HG03175 (cell line): ENCODE data around the gene MRPS33.
"Not testable (repeated sequence)": the region's sequence is repeated elsewhere in the genome, so short reads cannot be mapped to it uniquely, and the experiment has no call there.

Experiments used
- ATAC-seq: cut with Tn5 transposase; IDR thresholded peaks from one replicate; pipeline ENCODE4 v1.9.1; 2021; ENCODE audit warnings: mild to moderate bottlenecking, moderate library complexity; ENCODE audit not compliant: unreplicated experiment

MRPS33 gene

DNA sequence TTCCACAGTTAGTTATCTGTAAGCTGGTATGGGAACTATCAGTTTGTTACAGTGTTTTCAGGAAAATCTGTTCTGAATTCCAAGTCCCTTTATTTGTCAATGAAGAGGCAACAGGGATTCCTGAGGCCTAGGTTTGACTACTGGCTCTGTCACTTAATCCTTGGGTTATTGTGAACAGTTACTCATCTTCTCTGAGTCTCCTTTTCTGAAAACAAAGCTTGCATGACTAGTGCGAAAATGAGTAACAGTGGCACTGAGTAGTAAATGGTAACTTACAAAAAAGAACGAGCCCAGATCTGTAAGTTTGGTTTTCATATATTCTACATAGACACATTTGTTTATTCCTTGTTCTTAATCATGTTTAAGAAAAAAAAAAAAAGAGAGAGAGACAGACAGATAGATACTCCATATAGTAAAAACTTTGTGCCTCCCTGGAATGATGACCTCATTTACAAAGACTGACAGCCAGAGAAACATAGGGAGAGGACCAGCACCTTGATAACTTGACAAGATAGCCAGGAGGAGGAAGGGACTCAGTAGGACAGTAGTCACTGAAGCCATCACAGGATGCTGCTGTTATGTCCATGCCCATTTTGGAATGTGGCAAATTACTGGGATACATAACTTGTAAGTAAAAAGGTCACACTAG lies 1.9 kb downstream of the MRPS33 start:
- no peak for ATAC-seq

DNA sequence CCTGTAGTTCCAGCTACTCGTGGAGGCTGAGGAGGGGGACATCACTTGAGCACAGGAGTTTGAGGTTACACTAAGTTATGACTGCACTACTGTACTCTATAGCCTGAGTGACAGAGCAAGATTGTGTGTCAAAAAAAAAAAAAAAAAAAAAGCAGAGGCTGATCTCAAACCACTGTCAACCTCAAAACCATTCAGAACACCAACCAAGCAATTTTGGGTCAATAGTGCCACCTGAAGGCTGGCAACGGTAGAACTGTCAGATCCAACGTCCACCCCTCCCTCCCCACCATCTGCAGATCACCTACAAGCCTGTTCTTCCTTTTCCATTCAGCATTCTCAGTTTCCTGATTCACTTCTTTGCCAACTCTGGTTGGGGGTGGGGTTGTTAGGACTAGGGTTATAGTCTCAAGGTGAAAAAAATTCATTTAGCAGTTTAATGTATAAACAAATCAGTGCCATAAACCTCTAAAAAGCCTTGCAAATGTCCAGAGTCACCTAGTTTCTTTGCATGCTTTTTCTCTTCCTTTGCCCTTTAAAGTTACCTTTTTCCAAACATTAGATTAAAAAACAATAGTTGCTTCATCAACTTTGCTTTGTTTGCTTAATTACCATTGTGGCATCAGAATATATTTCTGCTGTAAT lies 2.6 kb downstream of the MRPS33 start:
- peak; percentile 32 for ATAC-seq

DNA sequence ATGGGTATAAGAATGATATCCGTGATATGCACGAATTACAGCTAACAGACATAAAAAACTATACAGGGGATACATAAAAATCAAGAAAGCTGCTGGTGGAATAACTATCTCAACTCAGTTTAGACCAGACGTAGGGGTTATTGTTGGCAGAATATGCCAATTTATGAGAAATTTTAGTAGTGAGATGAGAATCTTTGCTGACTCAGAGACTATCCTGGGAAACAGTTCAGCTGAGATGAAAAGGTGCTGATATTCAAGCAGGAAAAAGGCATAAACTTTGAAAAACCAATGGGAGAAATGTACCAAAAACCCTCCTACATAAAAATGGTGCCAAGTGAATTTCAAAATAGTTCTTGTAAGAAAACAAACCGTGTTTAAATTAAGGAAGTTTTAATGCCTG lies 3.3 kb downstream of the MRPS33 start:
- ATAC-seq: no peak

DNA sequence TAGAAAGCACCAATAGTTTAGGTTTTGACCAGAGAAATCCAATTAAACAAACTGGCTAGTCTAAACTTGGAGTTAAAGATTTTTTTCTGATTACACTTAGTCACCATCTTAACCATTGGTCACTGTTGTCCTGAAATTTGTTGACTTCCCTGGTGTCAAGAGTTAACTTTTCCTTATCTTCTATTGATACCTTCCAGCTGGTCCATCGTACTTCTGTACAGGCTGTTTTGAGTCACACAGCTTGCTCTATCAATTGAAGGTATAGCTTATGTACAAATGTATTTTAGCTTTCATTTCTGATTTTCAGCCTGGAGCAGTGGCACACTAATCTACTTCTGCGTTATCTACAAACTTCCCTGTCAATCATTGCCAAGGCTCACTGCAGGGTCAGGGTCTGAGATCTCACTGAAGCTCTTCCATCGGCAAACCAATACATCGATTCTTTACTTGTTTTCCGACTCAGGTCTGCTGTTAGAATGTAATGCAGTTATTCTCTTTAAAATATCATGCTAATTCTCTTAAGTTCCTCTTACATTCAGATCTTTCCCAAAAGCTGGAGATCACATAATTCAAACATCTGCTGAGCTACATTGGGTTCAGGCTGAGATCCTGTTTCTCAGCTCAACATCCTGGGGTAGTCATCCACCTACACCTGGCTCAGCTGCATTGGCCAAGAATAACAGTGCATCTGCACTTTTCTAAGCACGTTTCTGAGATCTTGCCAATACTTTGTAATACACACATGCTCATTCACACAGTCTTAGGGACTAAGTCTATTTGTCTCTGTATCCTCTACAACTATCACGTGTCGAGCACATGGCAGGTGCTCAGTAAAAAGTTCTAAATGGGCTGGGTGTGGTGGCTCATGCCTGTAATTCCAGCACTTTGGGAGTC lies 11.3 kb downstream of the MRPS33 start:
- ATAC-seq: no peak

DNA sequence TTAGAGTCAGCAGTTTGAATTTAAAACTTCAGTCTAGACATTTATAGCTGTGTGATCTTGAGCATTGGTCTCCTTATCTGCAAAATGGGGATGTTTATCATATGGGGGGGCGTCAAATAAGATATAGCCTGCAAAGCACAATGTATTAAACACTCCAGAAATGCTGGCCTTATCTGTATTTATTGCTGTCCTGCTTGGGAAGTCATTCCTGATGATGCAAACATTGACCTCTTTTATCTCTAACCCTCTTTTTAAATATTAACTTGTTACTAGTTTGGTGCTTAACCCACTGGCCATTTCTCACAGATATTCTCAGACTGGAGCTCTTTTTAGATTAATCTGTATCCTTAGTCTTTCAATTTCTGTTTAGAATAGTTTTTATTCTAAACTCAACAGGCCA lies 13.2 kb downstream of the MRPS33 start:
- ATAC-seq: no peak

DNA sequence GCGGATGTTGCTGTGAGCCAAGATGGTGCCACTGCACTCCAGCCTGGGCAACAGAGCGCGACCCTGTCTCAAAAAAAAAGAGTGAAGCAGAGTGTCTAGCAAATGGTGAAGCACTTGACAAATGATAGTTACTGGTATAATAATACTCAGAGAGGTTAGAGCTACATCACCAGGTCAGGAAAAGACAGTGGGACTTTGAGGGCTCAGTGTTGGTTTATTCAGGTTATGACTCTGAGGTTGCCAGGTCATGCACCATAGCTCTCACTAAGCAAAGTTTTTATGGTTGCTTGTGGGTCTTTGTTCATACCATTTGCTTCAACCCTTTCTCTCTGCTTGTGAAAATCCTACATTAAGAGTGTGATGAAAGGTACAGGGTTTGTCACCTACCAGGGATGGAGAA lies 13.6 kb downstream of the MRPS33 start:
- peak; percentile 64 for ATAC-seq

DNA sequence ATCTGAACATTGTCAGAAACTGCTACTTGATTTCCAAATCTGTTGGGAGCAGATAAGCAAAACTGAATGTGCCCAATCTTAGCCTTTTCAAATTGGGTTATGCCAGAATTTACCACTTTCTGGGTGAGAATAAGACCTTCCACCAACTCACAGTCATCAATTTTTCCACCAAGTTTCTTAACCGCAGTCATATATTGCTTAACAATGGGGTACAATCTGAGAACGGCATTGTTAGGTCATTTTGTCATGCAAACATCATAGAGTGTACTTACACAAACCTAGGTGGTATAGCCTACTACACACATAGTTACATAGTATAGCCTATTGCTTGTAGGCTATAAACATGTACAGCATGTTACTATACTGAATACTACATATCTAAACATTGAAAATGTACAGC lies 16.0 kb downstream of the MRPS33 start:
- ATAC-seq: no peak

DNA sequence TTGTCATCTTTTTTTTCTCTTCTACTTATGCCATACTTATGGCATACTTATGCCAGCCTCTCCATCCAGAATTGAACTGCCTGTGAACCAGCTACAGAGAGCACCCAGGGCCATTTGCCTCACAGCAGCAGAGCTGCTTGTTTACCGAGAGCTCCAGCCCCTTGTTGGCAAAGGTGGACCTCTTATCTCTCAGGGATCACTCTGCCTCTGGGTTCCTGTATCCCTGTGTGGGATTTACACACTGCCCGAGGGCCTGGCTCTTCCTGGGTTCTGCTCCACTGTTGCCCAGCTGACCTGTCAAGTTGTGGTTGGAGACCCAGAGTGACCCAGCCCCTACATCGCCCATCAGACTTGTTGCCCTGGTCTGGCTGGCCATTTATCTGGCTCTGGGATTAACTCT lies 22.3 kb downstream of the MRPS33 start:
- no peak for ATAC-seq

DNA sequence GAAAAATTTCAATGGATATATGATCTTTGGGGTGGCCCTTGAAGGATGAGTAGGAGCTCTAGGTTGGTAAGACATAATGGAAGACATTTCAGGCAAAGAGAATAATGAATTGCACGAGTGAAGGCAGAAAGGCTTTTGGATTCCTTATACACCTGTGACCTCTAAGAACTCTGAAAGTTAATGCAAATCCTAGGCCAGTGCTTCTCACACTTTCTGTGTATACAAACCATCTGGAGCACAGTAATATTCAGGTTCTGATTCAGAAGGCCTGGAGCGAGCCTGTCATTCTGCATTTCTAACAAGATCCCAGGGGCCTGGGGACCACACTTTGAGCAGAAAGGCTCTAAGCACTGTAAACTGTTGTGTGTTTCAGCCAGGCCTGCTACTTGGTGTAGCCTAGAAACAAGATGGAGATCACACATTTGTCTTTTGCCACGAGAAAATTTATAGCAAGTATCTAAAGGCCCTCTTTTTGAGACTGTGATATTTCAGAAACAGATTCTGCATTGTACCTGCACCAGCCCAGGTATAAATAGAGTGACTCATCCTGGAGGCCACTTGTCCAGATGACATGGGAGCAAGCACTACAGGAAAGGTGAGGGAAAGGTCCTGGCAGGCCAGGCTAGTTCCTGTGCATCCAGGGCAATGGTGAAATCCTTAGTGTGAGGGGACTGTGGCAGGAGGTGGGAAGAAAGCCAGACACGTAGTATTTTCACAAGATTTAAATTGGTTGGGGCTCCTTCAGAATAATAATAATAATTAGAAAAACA lies 24.4 kb downstream of the MRPS33 start:
- no peak for ATAC-seq

DNA sequence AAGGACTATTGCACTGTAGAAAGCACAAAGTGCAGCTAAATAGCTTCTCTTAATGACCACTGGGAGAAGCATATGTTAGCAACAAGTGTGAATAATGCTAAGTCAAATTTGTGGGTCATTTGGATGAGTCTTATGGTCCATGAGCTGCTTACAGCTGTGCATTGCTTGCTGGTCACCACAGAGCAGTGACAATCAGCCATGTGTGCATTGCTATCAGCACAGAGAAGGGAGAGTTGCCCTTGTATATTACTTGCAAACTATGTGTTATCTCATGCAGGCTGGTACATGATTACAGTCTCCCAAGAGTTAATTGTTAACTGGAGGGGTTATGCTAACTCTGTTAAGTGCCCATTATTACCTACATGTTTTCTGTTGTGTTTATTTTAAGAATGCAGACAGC lies 25.7 kb downstream of the MRPS33 start:
- peak; percentile 69 for ATAC-seq

DNA sequence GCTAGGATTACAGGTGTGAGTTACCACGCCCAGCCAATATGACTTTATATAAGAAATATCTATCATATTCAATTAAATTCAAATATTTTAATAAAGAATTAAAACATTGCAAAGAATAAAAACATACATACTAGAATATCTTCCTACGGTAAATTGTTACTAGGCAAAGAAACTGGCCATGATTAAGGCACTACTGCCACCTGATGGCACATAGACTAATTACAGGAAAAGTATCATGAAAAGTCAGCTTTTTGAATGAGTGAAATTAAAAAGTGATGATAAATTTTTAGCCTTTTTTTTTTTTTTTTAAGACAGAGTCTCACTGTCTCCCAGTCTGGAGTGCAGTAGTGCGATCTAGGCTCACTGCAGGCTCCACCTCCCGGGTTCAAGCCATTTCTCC lies 30.9 kb downstream of the MRPS33 start:
- ATAC-seq: no peak

DNA sequence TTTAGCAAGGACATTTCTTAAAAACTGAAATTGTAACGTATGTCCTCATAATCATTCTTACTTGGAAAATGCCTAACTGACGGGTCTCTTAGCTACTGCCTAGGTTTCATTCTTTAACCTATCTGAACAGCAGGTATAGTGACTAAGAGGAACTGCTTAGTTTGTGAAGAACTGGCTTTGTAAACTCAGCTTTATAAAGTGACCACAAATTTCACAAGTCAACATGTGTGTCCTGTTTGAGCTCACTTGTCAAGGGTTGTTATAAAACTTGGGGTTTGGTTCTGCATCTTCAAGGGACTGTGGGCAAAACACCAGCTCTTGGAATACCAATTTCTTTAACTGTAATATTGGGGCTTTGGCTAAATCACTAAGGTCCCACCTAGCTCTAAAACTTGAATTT lies 32.2 kb downstream of the MRPS33 start:
- peak; percentile 78 for ATAC-seq

DNA sequence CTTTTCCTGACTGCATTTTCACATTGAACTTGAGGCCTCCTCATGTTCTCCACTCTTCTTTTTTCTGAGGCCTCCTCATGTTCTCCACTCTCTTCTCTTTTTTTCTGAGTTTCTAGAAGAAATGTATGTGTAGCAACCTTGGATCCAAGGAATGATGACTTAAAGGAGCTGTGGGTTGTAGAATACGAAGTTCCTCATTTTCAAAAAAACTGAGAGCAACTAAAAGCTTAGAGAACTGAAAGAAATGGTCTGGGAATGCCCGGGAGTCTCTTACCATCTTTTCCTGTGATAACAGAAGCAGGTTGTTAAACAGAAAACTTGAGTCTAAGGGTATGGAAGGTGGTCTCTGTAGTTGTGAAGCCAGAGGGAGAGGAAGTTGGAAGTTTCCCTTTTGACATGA lies 32.8 kb downstream of the MRPS33 start:
- ATAC-seq: no peak

DNA sequence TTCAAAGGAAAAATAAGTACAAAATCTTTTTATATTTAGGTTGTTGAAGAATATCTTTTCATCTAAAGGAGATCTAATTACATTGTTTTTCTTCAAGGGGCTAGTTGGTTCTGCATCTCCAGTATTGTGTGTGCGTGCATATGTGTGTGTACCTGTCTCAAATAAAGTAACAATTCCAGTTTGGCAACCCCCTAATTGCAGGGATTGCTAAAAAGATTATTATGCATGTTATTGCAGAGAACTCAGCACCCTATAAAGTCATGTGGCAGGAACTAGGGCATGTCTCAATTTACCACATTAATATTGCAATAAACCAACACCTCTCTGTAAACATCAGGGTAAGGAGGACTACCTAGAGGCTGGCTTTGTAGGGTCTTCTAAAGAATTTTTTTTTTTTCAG lies 37.0 kb downstream of the MRPS33 start:
- ATAC-seq: no peak

DNA sequence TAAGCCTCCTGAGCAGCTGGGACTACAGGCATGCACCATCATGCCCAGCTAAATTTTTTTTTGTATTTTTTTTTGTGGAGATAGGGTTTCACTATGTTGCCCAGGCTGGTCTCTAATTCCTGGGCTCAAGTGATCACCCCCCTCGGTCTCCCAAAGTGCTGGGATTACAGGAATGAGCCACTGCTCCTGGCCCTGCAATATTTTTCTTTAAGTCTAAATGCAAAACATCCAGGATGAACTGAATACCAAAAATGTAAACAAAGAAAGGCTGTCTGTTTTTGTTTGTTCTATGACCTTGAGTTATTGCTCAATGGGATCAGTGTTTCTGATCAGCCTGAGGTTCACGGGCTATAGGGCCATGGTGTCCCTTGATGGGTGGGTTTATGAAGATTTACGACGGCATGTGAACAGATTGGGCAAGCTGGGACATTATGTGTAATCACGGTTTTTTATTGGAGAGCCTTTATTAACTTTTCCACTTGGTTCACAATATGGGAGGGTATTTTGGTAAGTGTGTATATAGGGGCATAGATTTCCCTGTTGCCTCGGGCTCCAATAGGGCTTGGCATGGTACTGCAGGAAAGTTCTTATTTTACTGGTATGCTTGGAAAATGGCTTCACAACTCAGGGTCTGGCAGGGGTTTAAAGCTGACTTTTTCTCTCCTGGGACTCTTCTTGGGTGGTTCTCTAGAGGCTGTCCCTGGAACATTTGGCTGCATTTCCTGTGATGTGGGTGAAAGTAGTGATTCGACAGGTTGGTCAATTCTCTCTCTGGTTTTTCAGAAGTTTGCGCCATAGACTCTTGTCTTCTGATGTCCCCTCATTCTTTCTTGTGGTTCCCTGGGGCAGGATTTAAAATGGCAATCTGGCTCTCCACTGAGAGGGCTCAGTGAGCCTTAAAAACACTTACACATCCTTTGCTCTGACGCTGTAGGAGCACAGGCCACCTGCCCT lies 41.6 kb downstream of the MRPS33 start:
- no peak for ATAC-seq

DNA sequence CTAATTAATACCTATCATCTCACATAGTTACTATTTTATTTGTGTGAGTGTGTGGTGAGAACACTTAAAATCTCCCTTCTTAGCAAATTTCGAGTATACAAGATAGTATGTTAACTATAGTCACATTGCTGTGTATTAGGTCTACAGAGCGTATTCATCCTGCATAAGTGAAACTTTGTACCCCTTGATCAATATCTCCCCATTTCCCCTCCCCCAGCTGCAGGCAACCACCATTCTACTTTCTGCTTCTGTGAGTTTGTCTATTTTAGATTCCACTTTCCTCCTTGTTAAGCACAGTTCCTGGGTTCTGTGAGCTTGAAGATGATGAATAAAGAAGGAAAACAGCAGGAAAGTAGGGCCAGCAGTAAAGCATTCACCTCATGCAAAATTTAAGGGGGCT lies 42.4 kb downstream of the MRPS33 start:
- no peak for ATAC-seq

DNA sequence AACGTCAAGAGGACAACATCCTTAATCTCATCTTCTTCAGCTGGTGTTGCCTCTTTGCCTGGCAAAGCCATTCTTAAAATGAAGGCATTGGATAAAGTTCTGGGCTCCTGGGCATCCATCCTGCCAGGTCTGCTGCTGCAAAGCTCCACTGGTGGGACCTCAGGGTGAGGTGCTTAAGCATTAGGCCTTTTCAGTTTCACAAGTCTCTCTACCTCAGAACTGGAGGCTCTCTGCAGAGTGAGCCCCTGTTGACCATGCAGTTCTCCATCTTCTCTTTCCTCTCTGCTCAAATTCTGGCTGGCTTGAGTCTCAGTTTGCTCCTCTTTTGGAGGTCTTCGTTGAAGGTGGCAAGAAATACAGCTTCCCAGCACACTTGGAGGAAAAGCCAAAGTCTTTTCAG lies 47.3 kb downstream of the MRPS33 start:
- no peak for ATAC-seq

DNA sequence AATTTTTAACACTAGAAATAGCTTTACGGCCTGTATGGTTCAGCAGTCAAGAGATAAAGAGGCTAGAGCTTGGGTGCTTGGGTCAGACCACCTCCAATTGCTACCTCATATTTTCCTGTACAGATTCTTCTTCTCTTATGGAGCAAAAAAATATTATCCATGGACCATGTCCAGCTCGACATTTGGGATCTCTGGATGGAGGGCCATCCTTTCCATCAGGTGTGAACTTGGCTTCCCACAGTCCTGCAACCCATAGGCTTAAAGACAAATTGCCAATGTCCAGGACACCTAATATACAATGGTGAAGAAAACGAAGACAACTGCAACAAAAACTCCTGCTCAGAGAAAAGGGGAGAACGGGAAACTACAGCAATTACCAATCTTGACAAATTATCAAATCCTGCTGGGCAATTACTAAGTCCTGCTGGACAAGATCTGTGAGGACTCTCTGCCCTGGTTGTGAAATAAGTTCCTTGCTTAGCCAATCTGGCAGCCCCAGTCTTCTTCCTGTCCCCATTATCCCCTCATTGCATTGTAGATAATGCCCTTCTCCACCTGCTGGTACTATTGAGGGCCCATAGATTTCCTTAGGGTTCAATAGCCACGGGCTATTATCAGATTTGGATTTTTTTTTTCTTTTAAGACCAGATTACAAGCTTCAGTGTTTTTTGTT lies 48.1 kb downstream of the MRPS33 start:
- no peak for ATAC-seq

DNA sequence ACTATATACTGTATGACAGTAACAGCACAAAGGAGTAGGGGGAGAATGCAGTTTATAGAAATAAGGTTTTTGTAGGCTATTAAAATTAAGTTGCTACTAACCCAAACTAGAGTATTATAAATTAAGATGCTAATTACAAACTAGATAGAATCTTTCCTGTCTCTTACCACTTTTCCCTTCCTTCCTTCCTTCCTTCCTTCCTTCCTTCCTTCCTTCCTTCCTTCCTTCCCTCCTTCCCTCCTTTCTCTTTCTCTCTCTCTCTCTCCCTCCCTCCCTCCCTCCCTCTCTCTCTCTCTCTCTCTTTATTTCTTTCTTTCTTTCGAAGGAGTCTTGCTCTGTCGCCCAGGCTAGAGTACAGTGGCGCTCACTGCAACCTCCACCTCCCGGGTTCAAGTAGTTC lies 53.6 kb downstream of the MRPS33 start:
- ATAC-seq: no peak

DNA sequence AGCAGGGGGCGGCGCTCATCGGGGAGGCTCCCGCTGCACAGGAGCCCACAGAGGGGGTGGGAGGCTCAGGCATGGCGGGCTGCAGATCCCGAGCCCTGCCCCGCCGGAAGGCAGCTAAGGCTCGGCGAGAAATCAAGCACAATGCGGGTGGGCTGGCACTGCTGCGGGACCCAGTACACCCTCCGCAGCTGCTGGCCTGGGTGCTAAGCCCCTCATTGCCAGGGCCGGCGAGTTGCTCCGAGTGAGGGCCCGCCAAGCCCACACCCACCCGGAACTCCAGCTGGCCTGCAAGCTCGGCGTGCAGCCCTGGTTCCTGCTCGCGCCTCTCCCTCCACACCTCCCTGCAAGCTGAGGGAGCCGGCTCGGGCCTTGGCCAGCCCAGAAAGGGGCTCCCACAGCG lies 57.8 kb downstream of the MRPS33 start:
- not testable (repeated sequence) for ATAC-seq
